Mesenchymal stem cell (in vitro differentiated cells and primary cell): ENCODE data around the gene RRP15.

Experiments used
- DNase-seq: peaks from one replicate; pipeline ENCODE4 v3.0.0-alpha.2; 2013
- H2AFZ ChIP-seq: one replicate; pipeline ENCODE4 v1.6.1; 2013; ENCODE audit warnings: low read depth, mild to moderate bottlenecking, control low read depth, inconsistent platforms, low read length, moderate library complexity
- H2AK5ac ChIP-seq: 2 replicates; pipeline ENCODE4 v1.6.1; 2013; ENCODE audit warnings: low read length, moderate library complexity, mild to moderate bottlenecking, inconsistent platforms; ENCODE audit not compliant: severe bottlenecking
- H2BK120ac ChIP-seq: one replicate; pipeline ENCODE4 v1.6.1; 2013; ENCODE audit warnings: low read depth, mild to moderate bottlenecking, inconsistent platforms, low read length, moderate library complexity
- H2BK12ac ChIP-seq, 2 experiments: one replicate each; pipeline ENCODE4 v1.6.1; 2013; ENCODE audit warnings: inconsistent platforms in 2 of 2, low read length in 2 of 2, mild to moderate bottlenecking in 2 of 2, moderate library complexity in 2 of 2, control low read depth in 1 of 2
- H2BK15ac ChIP-seq: one replicate; pipeline ENCODE4 v1.6.1; 2013; ENCODE audit warnings: mild to moderate bottlenecking, low read depth, inconsistent platforms; ENCODE audit not compliant: poor library complexity, severe bottlenecking
- H2BK5ac ChIP-seq: 2 replicates; pipeline ENCODE4 v1.6.1; 2013; ENCODE audit warnings: low read depth, mild to moderate bottlenecking, low read length, control low read depth, inconsistent platforms; ENCODE audit not compliant: poor library complexity, severe bottlenecking
- H3K14ac ChIP-seq, 2 experiments: one replicate each; pipeline ENCODE4 v1.6.1; 2013; ENCODE audit warnings: inconsistent platforms in 2 of 2, low read length in 2 of 2, control low read depth in 1 of 2, mild to moderate bottlenecking in 1 of 2, moderate library complexity in 1 of 2
- H3K18ac ChIP-seq, 2 experiments: one replicate each; pipeline ENCODE4 v1.6.1; 2013; ENCODE audit warnings: inconsistent platforms in 2 of 2, low read length in 2 of 2, control low read depth in 1 of 2, low read depth in 1 of 2, mild to moderate bottlenecking in 1 of 2
- H3K23ac ChIP-seq, 2 experiments: one replicate each; pipeline ENCODE4 v1.6.1; 2013; ENCODE audit warnings: inconsistent platforms in 2 of 2, low read length in 2 of 2, mild to moderate bottlenecking in 2 of 2, moderate library complexity in 2 of 2, control low read depth in 1 of 2
- H3K27ac ChIP-seq: 2 replicates; pipeline ENCODE4 v1.5.1; 2013; ENCODE audit warnings: mild to moderate bottlenecking, moderate library complexity, low read length, control low read depth, inconsistent platforms; ENCODE audit not compliant: poor library complexity, severe bottlenecking
- H3K27me3 ChIP-seq, 2 experiments: 2 replicates each; pipeline versions ENCODE4 v1.6.1 to v1.7.0; 2013; ENCODE audit warnings: low read length in 2 of 2, mild to moderate bottlenecking in 2 of 2, moderate library complexity in 2 of 2, control low read depth in 1 of 2, inconsistent platforms in 1 of 2; ENCODE audit not compliant: control insufficient read depth in 1 of 2, insufficient read depth in 1 of 2
- H3K36me3 ChIP-seq, 2 experiments: 2 replicates each; pipeline versions ENCODE4 v1.6.1 to v1.7.0; 2013; ENCODE audit warnings: low read length in 2 of 2, control low read depth in 1 of 2, inconsistent platforms in 1 of 2, low read depth in 1 of 2, mild to moderate bottlenecking in 1 of 2; ENCODE audit not compliant: insufficient read depth in 2 of 2, control insufficient read depth in 1 of 2
- H3K4ac ChIP-seq, 2 experiments: one replicate each; pipeline ENCODE4 v1.6.1; 2013; ENCODE audit warnings: inconsistent platforms in 2 of 2, low read length in 2 of 2, mild to moderate bottlenecking in 2 of 2, moderate library complexity in 2 of 2, control low read depth in 1 of 2, low read depth in 1 of 2
- H3K4me1 ChIP-seq: 2 replicates; pipeline ENCODE4 v1.6.1; 2013; ENCODE audit warnings: low read depth, low read length, control low read depth; ENCODE audit not compliant: control insufficient read depth, insufficient read depth
- H3K4me2 ChIP-seq: 2 replicates; pipeline ENCODE4 v1.6.1; 2013; ENCODE audit warnings: low read length, mild to moderate bottlenecking, inconsistent platforms; ENCODE audit not compliant: poor library complexity, severe bottlenecking
- H3K4me3 ChIP-seq, 2 experiments: 2 replicates each; pipeline versions ENCODE4 v1.5.1 to v1.7.0; 2013; ENCODE audit warnings: low read length in 2 of 2, mild to moderate bottlenecking in 2 of 2, control low read depth in 1 of 2, low read depth in 1 of 2; ENCODE audit not compliant: insufficient read depth in 1 of 2
- H3K79me1 ChIP-seq: replicated peaks from 2 replicates; pipeline ENCODE4 v1.6.1; 2013; ENCODE audit warnings: mild to moderate bottlenecking, control low read depth, low read length, inconsistent platforms; ENCODE audit not compliant: poor library complexity, severe bottlenecking
- H3K9ac ChIP-seq: 2 replicates; pipeline ENCODE4 v1.7.0; 2013; ENCODE audit warnings: mild to moderate bottlenecking, low read length, moderate library complexity
- H3K9me3 ChIP-seq: 2 replicates; pipeline ENCODE4 v1.7.0; 2013; ENCODE audit warnings: mild to moderate bottlenecking, low read length; ENCODE audit not compliant: control insufficient read depth
- H4K8ac ChIP-seq: one replicate; pipeline ENCODE4 v1.6.1; 2013; ENCODE audit warnings: inconsistent platforms, mild to moderate bottlenecking, low read length, moderate library complexity
- H4K91ac ChIP-seq: one replicate; pipeline ENCODE4 v1.6.1; 2013; ENCODE audit warnings: mild to moderate bottlenecking, low read length, inconsistent platforms
- WGBS: methylation state at CpG from one replicate; pipeline ENCODE4 v1.1.7; 2013; ENCODE audit warnings: mixed read lengths; 5-methylcytosine and 5-hydroxymethylcytosine counted together

Gene RRP15

DNA sequence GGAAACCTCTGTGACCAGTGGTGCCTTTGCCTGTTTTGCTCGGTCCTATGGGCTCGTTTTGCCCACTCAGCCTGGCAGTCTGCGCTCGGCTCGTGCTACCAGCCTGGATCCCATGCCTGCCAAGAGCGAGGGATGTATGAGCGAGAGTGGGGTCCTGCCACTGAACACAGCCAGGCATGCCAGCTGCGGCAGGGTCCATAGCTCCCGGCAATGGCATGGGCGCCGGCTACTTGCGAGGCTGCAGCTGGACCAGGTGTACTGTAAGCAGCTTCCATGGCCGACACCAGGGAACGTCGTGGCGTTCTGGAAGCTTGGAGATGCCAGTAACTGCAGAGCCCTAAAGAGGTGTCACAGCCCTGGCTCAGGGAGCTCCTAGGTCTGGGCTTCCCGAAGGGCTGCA lies 37.7 kb downstream of the RRP15 start:
- no peak overlapping the region for H3K9ac ChIP-seq
- H3K79me1 ChIP-seq: peaks cover 9% of the 10 kb centered on the region
- peaks cover 18 to 19% of the 10 kb centered on the region in 2 experiments for H3K36me3 ChIP-seq
- no peak overlapping the region for H2AK5ac ChIP-seq
- peaks cover 1% of the 10 kb centered on the region for H3K4me1 ChIP-seq
- H4K91ac ChIP-seq: no peak overlapping the region
- DNase-seq: no peak
- 98% methylated on average over 17 of the region's 17 CpGs for WGBS
- H3K18ac ChIP-seq: no peak overlapping the region
- no peak overlapping the region for H2AFZ ChIP-seq
- no peak overlapping the region for H2BK120ac ChIP-seq
- H2BK5ac ChIP-seq: no peak overlapping the region
- no peak overlapping the region for H3K4ac ChIP-seq
- no peak overlapping the region for H3K27ac ChIP-seq
- H3K4me3 ChIP-seq: no peak overlapping the region
- H3K23ac ChIP-seq: peak overlapping the region in 1 of 2 experiments; percentile 79
- H2BK15ac ChIP-seq: no peak overlapping the region
- H3K27me3 ChIP-seq: no peaks in the 10 kb centered on the region
- H3K4me2 ChIP-seq: no peak overlapping the region
- H3K9me3 ChIP-seq: no peaks in the 10 kb centered on the region
- H4K8ac ChIP-seq: no peak overlapping the region
- H2BK12ac ChIP-seq: no peak overlapping the region
- no peak overlapping the region for H3K14ac ChIP-seq

DNA sequence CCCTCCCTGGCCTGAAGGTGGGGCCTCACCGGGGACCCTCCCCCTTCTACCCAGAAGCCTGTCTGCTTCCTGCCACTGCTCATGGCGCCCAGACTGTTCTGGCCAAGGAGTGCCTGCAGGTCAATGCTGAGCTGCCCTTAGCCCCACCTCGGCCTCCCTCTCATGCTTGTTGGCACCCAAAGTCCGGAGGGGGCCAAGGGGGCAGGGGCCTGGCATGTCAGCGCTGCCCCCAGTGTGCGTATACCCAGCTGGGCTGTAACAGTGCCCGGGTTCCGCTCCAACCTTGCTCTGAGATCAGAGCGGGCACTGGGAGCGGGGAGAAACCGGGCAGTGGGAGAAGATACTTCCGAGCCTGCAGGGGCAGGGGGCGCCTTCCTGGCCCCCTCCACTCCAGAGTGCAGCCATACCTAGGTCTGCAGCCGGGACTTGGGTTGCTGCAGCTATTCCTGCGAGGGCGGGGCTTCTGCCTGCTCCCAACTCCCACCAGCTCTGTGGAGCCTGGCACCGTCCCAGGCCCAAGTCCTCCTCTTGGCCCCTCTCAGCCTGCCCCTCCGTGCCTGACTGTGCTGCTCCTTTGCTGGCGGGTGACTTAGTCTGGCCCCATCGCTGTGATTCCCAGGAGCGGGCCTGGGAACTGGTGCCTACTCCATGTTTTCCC lies 38.6 kb downstream of the RRP15 start:
- H4K8ac ChIP-seq: peak overlapping the region; percentile 19
- no peak overlapping the region for H2AFZ ChIP-seq
- H3K4ac ChIP-seq: no peak overlapping the region
- peaks cover 9% of the 10 kb centered on the region for H3K79me1 ChIP-seq
- no peak overlapping the region for H3K27ac ChIP-seq
- H3K4me1 ChIP-seq: peaks cover 1% of the 10 kb centered on the region
- no peak overlapping the region for H2AK5ac ChIP-seq
- no peak overlapping the region for H3K4me3 ChIP-seq
- H3K9me3 ChIP-seq: no peaks in the 10 kb centered on the region
- no peaks in the 10 kb centered on the region for H3K27me3 ChIP-seq
- H3K9ac ChIP-seq: no peak overlapping the region
- peaks cover 13 to 19% of the 10 kb centered on the region in 2 experiments for H3K36me3 ChIP-seq
- H3K14ac ChIP-seq: no peak overlapping the region
- H2BK120ac ChIP-seq: no peak overlapping the region
- no peak overlapping the region for H3K18ac ChIP-seq
- WGBS: 96% methylated on average over 21 of the region's 21 CpGs
- no peak overlapping the region for H4K91ac ChIP-seq
- no peak overlapping the region for H2BK5ac ChIP-seq
- H2BK15ac ChIP-seq: no peak overlapping the region
- no peak overlapping the region for H3K4me2 ChIP-seq
- no peak overlapping the region for H3K23ac ChIP-seq
- no peak for DNase-seq
- H2BK12ac ChIP-seq: no peak overlapping the region

DNA sequence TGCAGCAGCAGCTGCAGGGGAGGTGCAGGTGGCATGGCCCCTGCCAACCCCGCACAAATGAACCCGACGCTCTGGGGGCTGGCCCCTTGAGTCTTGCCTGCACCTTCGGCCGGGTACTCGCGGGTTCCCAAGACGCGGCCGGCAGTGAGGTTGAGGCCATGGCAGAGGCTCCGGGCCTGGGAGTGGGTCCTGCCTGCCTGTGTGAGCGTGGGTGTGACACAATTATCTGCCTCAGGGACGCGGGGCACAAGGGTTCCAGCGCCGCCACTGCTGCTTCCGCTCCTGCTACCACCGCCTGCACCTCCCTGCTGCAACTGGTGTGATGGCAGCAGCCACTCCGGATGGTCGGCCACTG lies 39.1 kb downstream of the RRP15 start:
- Histone ChIP-seq H3K4me1 (peaks cover 1% of the 10 kb centered on the region), H3K4me2 (no peak overlapping the region), H2BK5ac (no peak overlapping the region), H2BK12ac (no peak overlapping the region), H2AK5ac (no peak overlapping the region), H4K8ac (no peak overlapping the region), H3K4me3 (no peak overlapping the region), H3K9me3 (no peaks in the 10 kb centered on the region), H3K23ac (no peak overlapping the region), H4K91ac (no peak overlapping the region), H3K4ac (no peak overlapping the region), H3K14ac (peak overlapping the region in 1 of 2 experiments; percentile 77), H2BK120ac (no peak overlapping the region), H2AFZ (no peak overlapping the region), H2BK15ac (peak overlapping the region; percentile 86), H3K18ac (no peak overlapping the region), H3K79me1 (peaks cover 9% of the 10 kb centered on the region), H3K27ac (no peak overlapping the region), H3K36me3 (peaks cover 13 to 19% of the 10 kb centered on the region in 2 experiments), H3K9ac (no peak overlapping the region), H3K27me3 (no peaks in the 10 kb centered on the region)
- DNase-seq: no peak
- 98% methylated on average over 18 of the region's 20 CpGs for WGBS

GRCh38 chr1:218328769-218329168 lies 43.7 kb downstream of the RRP15 start:
- no peak overlapping the region for H2BK120ac ChIP-seq
- H2BK5ac ChIP-seq: no peak overlapping the region
- H3K36me3 ChIP-seq: peaks cover under 1 to 7% of the 10 kb centered on the region in 2 experiments
- no peak overlapping the region for H2BK15ac ChIP-seq
- no peak overlapping the region for H3K9ac ChIP-seq
- H3K27me3 ChIP-seq: no peaks in the 10 kb centered on the region
- H2AK5ac ChIP-seq: no peak overlapping the region
- H3K23ac ChIP-seq: no peak overlapping the region
- H3K4me1 ChIP-seq: no peaks in the 10 kb centered on the region
- WGBS: 95% methylated on average over 3 of the region's 3 CpGs
- H4K8ac ChIP-seq: no peak overlapping the region
- H2AFZ ChIP-seq: no peak overlapping the region
- no peak overlapping the region for H3K4me3 ChIP-seq
- no peak overlapping the region for H3K14ac ChIP-seq
- no peak for DNase-seq
- H3K79me1 ChIP-seq: peaks cover 6% of the 10 kb centered on the region
- no peak overlapping the region for H3K4me2 ChIP-seq
- no peaks in the 10 kb centered on the region for H3K9me3 ChIP-seq
- H2BK12ac ChIP-seq: no peak overlapping the region
- H3K27ac ChIP-seq: no peak overlapping the region
- no peak overlapping the region for H4K91ac ChIP-seq
- H3K4ac ChIP-seq: no peak overlapping the region
- no peak overlapping the region for H3K18ac ChIP-seq
